Measurements from ENCODE around the gene B4GALNT1. TPM values are rescaled to one million over a fixed set of nuclear protein-coding genes. Genes with fewer than 3 reads are reported as not detected.
"Not testable (repeated sequence)": the region's sequence is repeated elsewhere in the genome, so short reads cannot be mapped to it uniquely, and the experiment has no call there.

The B4GALNT1 gene
- total RNA-seq, 1 experiment from 2014 or later: 31.3 TPM

GRCh38 chr12:57645990-57646658 lies 13.1 kb upstream of the B4GALNT1 start:
- H4K20me1 ChIP-seq (ENCODE audit: insufficient read depth); H3K27ac ChIP-seq (ENCODE audit: low read depth, low read length); CTCF ChIA-PET; POLR2A ChIA-PET; H3K27me3 ChIP-seq (ENCODE audit: insufficient read depth, low read length); H3K9ac ChIP-seq (ENCODE audit: low read length); H3K9me3 ChIP-seq (ENCODE audit: control insufficient read depth in 1 of 2, insufficient read depth in 1 of 2, low read depth in 1 of 2, low read length in 2 of 2); intact Hi-C loops (cut with micrococcal nuclease); ATAC-seq; BruUV-seq (replicated peaks); H3K4me3 ChIP-seq (replicated peaks in 1 of 2; ENCODE audit: low read depth in 1 of 2, low read length in 2 of 2); H3K79me2 ChIP-seq (ENCODE audit: insufficient read depth, low read length); H3K4me2 ChIP-seq (ENCODE audit: low read length); H2AFZ ChIP-seq (ENCODE audit: low read depth, low read length, poor library complexity, severe bottlenecking); H3K36me3 ChIP-seq (ENCODE audit: control insufficient read depth in 1 of 2, insufficient read depth in 2 of 2, low read length in 2 of 2); RAD21 ChIA-PET (ENCODE audit: low non-redundant PET in 1 of 2, low total read pairs in 2 of 2, uncharacterized antibody in 2 of 2, unreplicated experiment in 2 of 2); H3K9me2 ChIP-seq (ENCODE audit: insufficient read depth); H3K4me1 ChIP-seq (ENCODE audit: control insufficient read depth in 1 of 2, insufficient read depth in 2 of 2, low read length in 2 of 2): not testable (repeated sequence)
- peak; percentile 56 for DNase-seq (ENCODE audit: low read depth, low spot score)
- peak; percentile 75 for TF ChIP-seq CBX3 (IDR thresholded peaks at IDR 0.05; ENCODE audit: low read depth)

DNA sequence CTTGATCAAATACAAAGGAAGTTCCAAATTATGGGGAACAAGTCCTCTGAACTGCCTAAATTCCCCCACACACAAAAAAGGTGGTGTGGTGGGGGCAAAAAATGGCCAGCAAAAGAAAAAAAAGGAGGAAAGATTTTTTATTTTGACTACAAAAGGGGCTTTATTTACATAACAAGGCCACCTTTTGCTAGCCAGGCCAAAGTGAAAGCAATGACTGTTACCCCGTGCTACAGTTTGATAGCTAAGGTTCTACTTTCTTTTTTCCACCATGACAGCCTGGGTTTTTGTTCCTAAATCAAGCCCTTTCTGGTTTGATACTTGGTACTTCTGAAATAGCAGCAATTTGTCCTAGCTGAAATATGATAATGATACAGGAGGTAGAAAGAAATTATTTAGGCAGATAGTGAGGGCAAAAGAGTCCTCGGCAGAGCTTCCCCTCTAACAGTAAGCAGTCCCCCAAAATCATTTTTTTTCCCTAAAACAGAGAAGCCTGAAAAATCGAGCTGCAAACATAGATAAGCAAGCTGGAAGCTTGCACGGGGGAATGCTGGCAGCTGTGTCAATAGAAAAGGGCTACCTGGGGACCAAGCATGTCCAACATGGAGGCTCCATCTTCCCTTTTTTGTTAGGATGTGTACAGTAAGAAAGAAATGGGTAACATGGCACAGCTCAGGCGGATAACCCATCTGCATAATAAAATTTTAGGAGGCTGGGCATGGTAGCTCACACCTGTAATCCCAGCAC lies 8.9 kb upstream of the B4GALNT1 start:
- no peaks in the 10 kb centered on the region; a peak in 1 of 4 replicates for H3K4me1 ChIP-seq (ENCODE audit: control insufficient read depth in 1 of 2, insufficient read depth in 2 of 2, low read length in 2 of 2)
- no peak overlapping the region for H3K4me2 ChIP-seq (ENCODE audit: low read length)
- ATAC-seq (no peak), DNase-seq (ENCODE audit: low read depth, low spot score) (no peak)
- H3K9me2 ChIP-seq (ENCODE audit: insufficient read depth): no peaks in the 10 kb centered on the region
- no peak overlapping the region for H3K4me3 ChIP-seq (replicated peaks in 1 of 2; ENCODE audit: low read depth in 1 of 2, low read length in 2 of 2)
- H4K20me1 ChIP-seq (ENCODE audit: insufficient read depth): no peaks in the 10 kb centered on the region
- H3K9ac ChIP-seq (ENCODE audit: low read length): no peak overlapping the region
- no peaks in the 10 kb centered on the region for H3K36me3 ChIP-seq (ENCODE audit: control insufficient read depth in 1 of 2, insufficient read depth in 2 of 2, low read length in 2 of 2)
- TF ChIP-seq, protein P1, sequence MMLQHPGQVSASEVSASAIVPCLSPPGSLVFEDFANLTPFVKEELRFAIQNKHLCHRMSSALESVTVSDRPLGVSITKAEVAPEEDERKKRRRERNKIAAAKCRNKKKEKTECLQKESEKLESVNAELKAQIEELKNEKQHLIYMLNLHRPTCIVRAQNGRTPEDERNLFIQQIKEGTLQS (IDR thresholded peaks at IDR 0.05): no peak
- TF ChIP-seq EZH2phosphoT487 (IDR thresholded peaks at IDR 0.05; ENCODE audit: borderline replicate concordance): no peak
- no peak for TF ChIP-seq SP1 (IDR thresholded peaks at IDR 0.05; ENCODE audit: low read depth)
- TF ChIP-seq RAD21 (IDR thresholded peaks at IDR 0.05; ENCODE audit: low read depth): no peak
- no peak for TF ChIP-seq EGR1 (IDR thresholded peaks at IDR 0.05; ENCODE audit: low read depth)
- TF ChIP-seq CEBPB (IDR thresholded peaks at IDR 0.05; ENCODE audit: low read depth): no peak
- TF ChIP-seq JUND (IDR thresholded peaks at IDR 0.05): no peak
- no peak for TF ChIP-seq CBX3 (IDR thresholded peaks at IDR 0.05; ENCODE audit: low read depth)
- TF ChIP-seq, protein P2, sequence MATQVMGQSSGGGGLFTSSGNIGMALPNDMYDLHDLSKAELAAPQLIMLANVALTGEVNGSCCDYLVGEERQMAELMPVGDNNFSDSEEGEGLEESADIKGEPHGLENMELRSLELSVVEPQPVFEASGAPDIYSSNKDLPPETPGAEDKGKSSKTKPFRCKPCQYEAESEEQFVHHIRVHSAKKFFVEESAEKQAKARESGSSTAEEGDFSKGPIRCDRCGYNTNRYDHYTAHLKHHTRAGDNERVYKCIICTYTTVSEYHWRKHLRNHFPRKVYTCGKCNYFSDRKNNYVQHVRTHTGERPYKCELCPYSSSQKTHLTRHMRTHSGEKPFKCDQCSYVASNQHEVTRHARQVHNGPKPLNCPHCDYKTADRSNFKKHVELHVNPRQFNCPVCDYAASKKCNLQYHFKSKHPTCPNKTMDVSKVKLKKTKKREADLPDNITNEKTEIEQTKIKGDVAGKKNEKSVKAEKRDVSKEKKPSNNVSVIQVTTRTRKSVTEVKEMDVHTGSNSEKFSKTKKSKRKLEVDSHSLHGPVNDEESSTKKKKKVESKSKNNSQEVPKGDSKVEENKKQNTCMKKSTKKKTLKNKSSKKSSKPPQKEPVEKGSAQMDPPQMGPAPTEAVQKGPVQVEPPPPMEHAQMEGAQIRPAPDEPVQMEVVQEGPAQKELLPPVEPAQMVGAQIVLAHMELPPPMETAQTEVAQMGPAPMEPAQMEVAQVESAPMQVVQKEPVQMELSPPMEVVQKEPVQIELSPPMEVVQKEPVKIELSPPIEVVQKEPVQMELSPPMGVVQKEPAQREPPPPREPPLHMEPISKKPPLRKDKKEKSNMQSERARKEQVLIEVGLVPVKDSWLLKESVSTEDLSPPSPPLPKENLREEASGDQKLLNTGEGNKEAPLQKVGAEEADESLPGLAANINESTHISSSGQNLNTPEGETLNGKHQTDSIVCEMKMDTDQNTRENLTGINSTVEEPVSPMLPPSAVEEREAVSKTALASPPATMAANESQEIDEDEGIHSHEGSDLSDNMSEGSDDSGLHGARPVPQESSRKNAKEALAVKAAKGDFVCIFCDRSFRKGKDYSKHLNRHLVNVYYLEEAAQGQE (IDR thresholded peaks at IDR 0.05; ENCODE audit: low read depth): no peak
- TF ChIP-seq TCF7L2 (IDR thresholded peaks at IDR 0.05; ENCODE audit: borderline replicate concordance, extremely low read depth, insufficient read depth, insufficient read length): no peak
- ChIA-PET POLR2A (no interaction called here), CTCF (no interaction called here), RAD21 (ENCODE audit: low non-redundant PET in 1 of 2, low total read pairs in 2 of 2, uncharacterized antibody in 2 of 2, unreplicated experiment in 2 of 2) (no interaction called here)
- intact Hi-C loops (cut with micrococcal nuclease): no loop called here
- H2AFZ ChIP-seq (ENCODE audit: low read depth, low read length, poor library complexity, severe bottlenecking): peak overlapping the region; percentile 32
- H3K9me3 ChIP-seq (ENCODE audit: control insufficient read depth in 1 of 2, insufficient read depth in 1 of 2, low read depth in 1 of 2, low read length in 2 of 2): no peaks in the 10 kb centered on the region
- no peaks in the 10 kb centered on the region; the same call in 1 of the 2 replicates for H3K27me3 ChIP-seq (ENCODE audit: insufficient read depth, low read length)
- BruUV-seq (replicated peaks): no TSS peak
- H3K27ac ChIP-seq (ENCODE audit: low read depth, low read length): no peak overlapping the region
- no peaks in the 10 kb centered on the region for H3K79me2 ChIP-seq (ENCODE audit: insufficient read depth, low read length)

All from HCT116 (cell line).